CD4-positive, alpha-beta T cell (primary cell): ENCODE measurements around the gene ACTRT2. TPM values are rescaled to one million over a fixed set of nuclear protein-coding genes. Genes with fewer than 3 reads are reported as not detected.

Source experiments
- ATAC-seq: fragments of 200-7000 bp; cut with Tn5 transposase; one replicate; pipeline ENCODE4 v1.10.0; 2022; ENCODE audit warnings: mild to moderate bottlenecking; ENCODE audit not compliant: poor library complexity
- CTCF ChIA-PET: fragments of 350-600 bp; sonication (Branson Sonifier 250); formaldehyde crosslinking; loops from one replicate; lab custom pipeline; 2021; ENCODE audit warnings: antibody characterized with exemption, inconsistent platforms; lab: Charles Lee
- POLR2A ChIA-PET: fragments of 350-600 bp; sonication (Branson Sonifier 250); formaldehyde crosslinking; loops from one replicate; lab custom pipeline; 2021; ENCODE audit warnings: antibody characterized with exemption, inconsistent platforms; lab: Charles Lee
- DNase-seq, 14 experiments: peaks; one replicate each; pipeline ENCODE4 v3.0.0-alpha.2; 2013 to 2020; ENCODE audit warnings: mixed read lengths in 2 of 14
- H3K27ac ChIP-seq, 2 donors: one replicate each; pipeline versions ENCODE4 v1.5.1 to v1.7.0; 2013; ENCODE audit warnings: low read length in 2 of 2, low read depth in 1 of 2, mild to moderate bottlenecking in 1 of 2
- H3K27me3 ChIP-seq, 2 experiments: 1 replicate in 1 of 2; 2 replicates in 1 of 2; pipeline versions ENCODE4 v1.6.1 to v1.7.0; 2013; ENCODE audit warnings: low read length in 2 of 2, control low read depth in 1 of 2, mild to moderate bottlenecking in 1 of 2, moderate library complexity in 1 of 2; ENCODE audit not compliant: insufficient read depth in 2 of 2, control insufficient read depth in 1 of 2
- H3K36me3 ChIP-seq: one replicate; pipeline ENCODE4 v1.6.1; 2013; ENCODE audit warnings: low read length, control low read depth; ENCODE audit not compliant: insufficient read depth
- H3K4me1 ChIP-seq: one replicate; pipeline ENCODE4 v1.6.1; 2013; ENCODE audit warnings: low read length, control low read depth; ENCODE audit not compliant: insufficient read depth
- H3K4me3 ChIP-seq: one replicate; pipeline ENCODE4 v1.5.1; 2013; ENCODE audit warnings: mild to moderate bottlenecking, low read length, moderate library complexity
- H3K9me3 ChIP-seq, 2 experiments: 1 replicate in 1 of 2; 2 replicates in 1 of 2; pipeline versions ENCODE4 v1.6.1 to v1.7.0; 2013; ENCODE audit warnings: low read length in 2 of 2, mild to moderate bottlenecking in 2 of 2, control low read depth in 1 of 2, moderate library complexity in 1 of 2; ENCODE audit not compliant: control insufficient read depth in 1 of 2, insufficient read depth in 1 of 2
- H3K27ac Mint-ChIP-seq: one replicate; pipeline ENCODE4 v1.8.0; 2020; ENCODE audit warnings: mixed read lengths
- H3K27me3 Mint-ChIP-seq: one replicate; pipeline ENCODE4 v1.8.0; 2021; ENCODE audit warnings: mixed read lengths
- H3K36me3 Mint-ChIP-seq: one replicate; pipeline ENCODE4 v1.8.0; 2021; ENCODE audit warnings: low read depth, mixed read lengths
- H3K4me1 Mint-ChIP-seq: one replicate; pipeline ENCODE4 v1.8.0; 2021; ENCODE audit warnings: low read depth, mixed read lengths
- H3K4me3 Mint-ChIP-seq: one replicate; pipeline ENCODE4 v1.8.0; 2020; ENCODE audit warnings: mild to moderate bottlenecking, mixed read lengths
- H3K9me3 Mint-ChIP-seq: one replicate; pipeline ENCODE4 v1.8.0; 2020; ENCODE audit warnings: mixed read lengths
- intact Hi-C, 2 experiments: fragments of 100-400 bp; cut with DNase I in 1 of 2; cut with micrococcal nuclease in 1 of 2; formaldehyde crosslinking; loops; one replicate each; pipeline versions ENCODE4 v1.15.1 to v1.9.0; 2023 to 2025; cut with DNase I, micrococcal nuclease
- total RNA-seq, 174 experiments: library from RNA in 2 of 174; stranded (reverse) in 2 of 174; gene quantifications; one replicate each; pipeline ENCODE4 v1.2.3 and lab custom pipeline; 2021 to 2026
- TF ChIP-seq, protein P1 (sequence below): fragments of 200-600 bp; IDR thresholded peaks from one replicate; pipeline ENCODE4 v1.8.0; 2022; ENCODE audit warnings: antibody characterized with exemption, mild to moderate bottlenecking

ACTRT2 gene
- total RNA-seq, 2 experiments from 2014 or later = not detected

DNA sequence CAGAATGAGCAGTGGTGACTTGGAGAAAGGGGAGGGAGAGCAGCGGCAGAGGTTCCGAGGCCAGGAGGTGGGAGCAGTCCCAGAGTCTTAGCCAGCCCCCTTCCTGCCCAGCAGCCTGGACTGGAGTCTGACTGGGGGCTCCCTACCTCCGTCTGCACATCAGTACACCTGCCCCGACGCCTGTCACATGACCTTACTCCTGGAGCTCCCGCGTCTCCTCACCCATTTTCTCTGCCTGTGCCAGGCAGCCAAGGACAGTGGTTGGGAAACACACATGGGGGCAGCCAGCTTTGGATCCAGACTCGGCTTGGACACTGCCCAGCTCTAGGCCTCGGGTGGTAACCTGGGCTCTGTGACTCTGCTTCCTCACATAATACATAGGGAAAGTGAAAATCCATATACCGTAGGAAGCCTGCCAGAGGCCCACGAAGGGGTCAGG, 16.9 kb downstream of the ACTRT2 start:
- Histone ChIP-seq H3K9me3 (no peaks in the 10 kb centered on the region), H3K27me3 (no peaks in the 10 kb centered on the region), H3K4me3 (no peak overlapping the region), H3K27ac (no peak overlapping the region), H3K36me3 (no peaks in the 10 kb centered on the region), H3K4me1 (peaks cover 28% of the 10 kb centered on the region)
- ChIA-PET POLR2A (no interaction called here), CTCF (no interaction called here)
- Mint-ChIP-seq H3K36me3 (no peaks in the 10 kb centered on the region), H3K27ac (no peak overlapping the region), H3K9me3 (no peaks in the 10 kb centered on the region), H3K4me1 (peaks cover 25% of the 10 kb centered on the region), H3K27me3 (no peaks in the 10 kb centered on the region), H3K4me3 (no peak overlapping the region)
- DNase-seq (no peak), ATAC-seq (no peak)
- TF ChIP-seq, protein P1, sequence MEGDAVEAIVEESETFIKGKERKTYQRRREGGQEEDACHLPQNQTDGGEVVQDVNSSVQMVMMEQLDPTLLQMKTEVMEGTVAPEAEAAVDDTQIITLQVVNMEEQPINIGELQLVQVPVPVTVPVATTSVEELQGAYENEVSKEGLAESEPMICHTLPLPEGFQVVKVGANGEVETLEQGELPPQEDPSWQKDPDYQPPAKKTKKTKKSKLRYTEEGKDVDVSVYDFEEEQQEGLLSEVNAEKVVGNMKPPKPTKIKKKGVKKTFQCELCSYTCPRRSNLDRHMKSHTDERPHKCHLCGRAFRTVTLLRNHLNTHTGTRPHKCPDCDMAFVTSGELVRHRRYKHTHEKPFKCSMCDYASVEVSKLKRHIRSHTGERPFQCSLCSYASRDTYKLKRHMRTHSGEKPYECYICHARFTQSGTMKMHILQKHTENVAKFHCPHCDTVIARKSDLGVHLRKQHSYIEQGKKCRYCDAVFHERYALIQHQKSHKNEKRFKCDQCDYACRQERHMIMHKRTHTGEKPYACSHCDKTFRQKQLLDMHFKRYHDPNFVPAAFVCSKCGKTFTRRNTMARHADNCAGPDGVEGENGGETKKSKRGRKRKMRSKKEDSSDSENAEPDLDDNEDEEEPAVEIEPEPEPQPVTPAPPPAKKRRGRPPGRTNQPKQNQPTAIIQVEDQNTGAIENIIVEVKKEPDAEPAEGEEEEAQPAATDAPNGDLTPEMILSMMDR = no peak
- intact Hi-C loops = no loop called here

GRCh38 chr1:3038571-3039181, 17.4 kb downstream of the ACTRT2 start:
- no peaks in the 10 kb centered on the region for H3K27me3 ChIP-seq
- DNase-seq (no peak), ATAC-seq (no peak)
- H3K36me3 ChIP-seq = no peaks in the 10 kb centered on the region
- no peak overlapping the region for H3K27ac ChIP-seq
- TF ChIP-seq, protein P1 = no peak
- ChIA-PET CTCF (no interaction called here), POLR2A (no interaction called here)
- no peak overlapping the region for H3K4me3 ChIP-seq
- H3K4me1 ChIP-seq = peaks cover 23% of the 10 kb centered on the region
- H3K4me3 Mint-ChIP-seq = no peak overlapping the region
- intact Hi-C loops = no loop called here
- H3K9me3 ChIP-seq = no peaks in the 10 kb centered on the region
- no peak overlapping the region for H3K27ac Mint-ChIP-seq
- peaks cover 20% of the 10 kb centered on the region for H3K4me1 Mint-ChIP-seq
- H3K9me3 Mint-ChIP-seq = no peaks in the 10 kb centered on the region
- H3K27me3 Mint-ChIP-seq = no peaks in the 10 kb centered on the region
- no peaks in the 10 kb centered on the region for H3K36me3 Mint-ChIP-seq

DNA sequence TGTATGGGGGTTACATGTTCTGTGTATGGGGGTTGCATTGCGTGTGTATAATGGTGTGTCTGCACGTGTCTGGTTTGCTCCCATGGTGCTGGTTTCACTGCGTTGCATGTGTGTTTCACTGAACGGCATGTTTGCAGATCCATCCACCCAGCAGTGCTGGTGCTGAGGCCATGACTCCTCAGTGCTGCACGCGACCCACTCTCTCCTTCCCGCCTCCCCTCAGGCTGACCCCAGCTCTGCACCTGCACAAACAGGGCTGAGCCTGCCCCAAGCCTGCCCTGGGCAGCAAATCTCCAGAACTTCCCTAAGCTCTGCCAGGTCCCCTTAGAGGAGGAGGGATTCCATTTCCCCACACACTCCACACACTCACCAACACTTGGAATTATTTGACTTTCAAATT, 18.7 kb downstream of the ACTRT2 start:
- Histone ChIP-seq H3K27ac (no peak overlapping the region), H3K27me3 (no peaks in the 10 kb centered on the region), H3K4me3 (no peak overlapping the region), H3K4me1 (peaks cover 15% of the 10 kb centered on the region), H3K9me3 (no peaks in the 10 kb centered on the region), H3K36me3 (no peaks in the 10 kb centered on the region)
- TF ChIP-seq, protein P1 = no peak
- DNase-seq = peak in 1 of 14 experiments; percentile 3
- no peak for ATAC-seq
- Mint-ChIP-seq H3K4me3 (no peak overlapping the region), H3K27ac (no peak overlapping the region), H3K4me1 (peaks cover 7% of the 10 kb centered on the region), H3K27me3 (peaks cover 4% of the 10 kb centered on the region), H3K36me3 (no peaks in the 10 kb centered on the region), H3K9me3 (no peaks in the 10 kb centered on the region)
- intact Hi-C loops = no loop called here
- POLR2A ChIA-PET = no interaction called here
- CTCF ChIA-PET = no interaction called here
